DND-41 (cell line): ENCODE results near the gene ZSCAN30.

Experiments used
- EZH2 ChIP-seq: IDR thresholded peaks from 3 replicates; pipeline ENCODE4 v1.6.1; 2012; ENCODE audit warnings: borderline replicate concordance, low read depth, mild to moderate bottlenecking, moderate library complexity, low read length, inconsistent platforms; ENCODE audit not compliant: severe bottlenecking
- TF ChIP-seq, protein P1 (sequence below): IDR thresholded peaks from 2 replicates; pipeline ENCODE4 v1.5.1; 2012; ENCODE audit warnings: borderline replicate concordance, low read length, moderate library complexity, mild to moderate bottlenecking; ENCODE audit not compliant: poor library complexity, severe bottlenecking; ENCODE audit errors: extremely low read depth

DNA sequence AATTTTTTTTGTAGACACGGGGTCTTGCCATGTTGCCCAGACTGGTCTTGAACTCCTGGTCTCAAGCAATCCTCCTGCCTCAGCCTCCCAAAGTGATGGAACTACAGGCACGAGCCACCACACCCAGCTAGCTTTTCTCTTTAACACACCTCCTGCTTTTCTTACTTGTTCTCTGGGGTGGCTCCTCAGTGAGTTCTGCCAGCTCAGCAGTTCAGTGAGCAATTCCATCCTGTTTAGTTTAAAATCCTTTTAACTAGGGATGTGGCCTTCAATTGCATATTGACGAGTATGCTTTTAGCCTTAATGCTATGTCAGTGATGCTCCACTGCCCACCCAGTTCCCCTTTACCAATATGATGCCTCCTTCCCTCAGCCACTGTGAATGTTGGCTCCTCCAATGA lies 33.1 kb downstream of the ZSCAN30 start:
- TF ChIP-seq, protein P1, sequence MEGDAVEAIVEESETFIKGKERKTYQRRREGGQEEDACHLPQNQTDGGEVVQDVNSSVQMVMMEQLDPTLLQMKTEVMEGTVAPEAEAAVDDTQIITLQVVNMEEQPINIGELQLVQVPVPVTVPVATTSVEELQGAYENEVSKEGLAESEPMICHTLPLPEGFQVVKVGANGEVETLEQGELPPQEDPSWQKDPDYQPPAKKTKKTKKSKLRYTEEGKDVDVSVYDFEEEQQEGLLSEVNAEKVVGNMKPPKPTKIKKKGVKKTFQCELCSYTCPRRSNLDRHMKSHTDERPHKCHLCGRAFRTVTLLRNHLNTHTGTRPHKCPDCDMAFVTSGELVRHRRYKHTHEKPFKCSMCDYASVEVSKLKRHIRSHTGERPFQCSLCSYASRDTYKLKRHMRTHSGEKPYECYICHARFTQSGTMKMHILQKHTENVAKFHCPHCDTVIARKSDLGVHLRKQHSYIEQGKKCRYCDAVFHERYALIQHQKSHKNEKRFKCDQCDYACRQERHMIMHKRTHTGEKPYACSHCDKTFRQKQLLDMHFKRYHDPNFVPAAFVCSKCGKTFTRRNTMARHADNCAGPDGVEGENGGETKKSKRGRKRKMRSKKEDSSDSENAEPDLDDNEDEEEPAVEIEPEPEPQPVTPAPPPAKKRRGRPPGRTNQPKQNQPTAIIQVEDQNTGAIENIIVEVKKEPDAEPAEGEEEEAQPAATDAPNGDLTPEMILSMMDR, result no peak
- no peak for TF ChIP-seq EZH2
